ENCODE data around the gene SEPTIN10. TPM values are rescaled to one million over a fixed set of nuclear protein-coding genes. Genes with fewer than 3 reads are reported as not detected.
A peak's percentile ranks its signal among the peaks of the same experiment; 100 is the strongest.

SEPTIN10 gene
- total RNA-seq, 4 donors from 2014 or later = 104 to 160 (median 118) TPM

- peak in 1 of 2 donors; percentile 9 for TF ChIP-seq EP300 (IDR thresholded peaks at IDR 0.05)
- no peak for TF ChIP-seq CTCF (IDR thresholded peaks at IDR 0.05)
- no peak for TF ChIP-seq POLR2A (IDR thresholded peaks at IDR 0.05)
- Histone ChIP-seq H3K27ac (peak overlapping the region; percentile 97 to 98 (median 98)), H3K36me3 (no peaks in the 10 kb centered on the region), H3K4me3 (peak overlapping the region; percentile 46 to 86 (median 76)), H3K4me1 (peaks cover 0 to 44% (median 16%) of the 10 kb centered on the region in 4 donors), H3K27me3 (no peaks in the 10 kb centered on the region), H3K9me3 (no peaks in the 10 kb centered on the region)
- no peak for DNase-seq (ENCODE audit: low spot score in 2 of 2)
- 19 to 37% methylated on average over 18 to 32 of the region's 90 CpGs for WGBS, 2 donors
These were observed 1.2 kb upstream of the SEPTIN10 start for GRCh38 chr2:109614715-109615636.

DNA sequence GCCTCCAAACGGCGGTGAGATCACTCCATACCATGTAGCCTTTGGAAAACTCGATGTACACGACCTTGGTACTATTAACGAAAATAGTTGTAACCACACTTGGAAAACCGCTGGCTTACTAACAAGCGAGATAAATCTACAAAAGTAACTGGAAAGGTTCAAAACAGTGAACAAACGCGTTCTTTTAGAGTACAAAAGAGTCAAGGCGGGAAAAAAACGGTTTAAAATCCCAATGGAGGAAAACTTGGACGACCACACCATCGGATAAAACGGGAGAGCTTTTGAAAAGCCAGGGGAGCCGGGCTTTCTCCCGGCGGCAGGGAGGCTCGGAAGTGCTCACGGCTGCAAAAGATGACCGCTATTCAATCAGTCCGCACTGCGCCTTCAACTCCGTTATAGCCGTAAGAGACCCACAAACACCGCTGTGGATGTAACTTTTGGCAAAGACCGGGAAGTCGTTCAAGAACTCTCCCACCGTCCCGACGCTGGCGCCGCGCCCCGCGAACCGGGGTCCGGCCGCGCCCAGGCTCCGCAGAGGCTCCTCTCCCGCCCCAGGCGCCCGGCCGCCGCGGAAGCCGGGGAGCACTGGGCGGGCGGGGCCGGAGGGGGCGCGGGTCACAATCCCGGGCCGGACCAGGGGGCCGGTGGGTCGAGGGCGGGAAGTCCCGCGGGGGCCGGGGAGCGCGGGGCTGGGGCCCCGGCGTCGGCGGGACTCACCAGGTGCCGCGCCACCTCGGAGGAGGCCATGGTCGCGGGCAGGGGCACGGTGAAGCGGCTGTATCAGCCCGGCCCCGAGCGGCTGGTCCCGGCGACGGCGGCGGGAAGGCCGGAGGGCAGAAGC is 465 bp downstream of the SEPTIN10 start:
- peak in 1 of 5 experiments; percentile 11 for TF ChIP-seq CTCF (IDR thresholded peaks at IDR 0.05)
- no peak for TF ChIP-seq POLR2A (IDR thresholded peaks at IDR 0.05)
- TF ChIP-seq EP300 (IDR thresholded peaks at IDR 0.05) = peak in 1 of 2 donors; percentile 26
- Histone ChIP-seq H3K4me3 (peak overlapping the region; percentile 46 to 86 (median 58)), H3K4me1 (peaks cover 0 to 51% (median 23%) of the 10 kb centered on the region in 4 donors), H3K9me3 (no peaks in the 10 kb centered on the region), H3K36me3 (no peaks in the 10 kb centered on the region), H3K27ac (peak overlapping the region; percentile 97 to 98 (median 98)), H3K27me3 (no peaks in the 10 kb centered on the region)
- WGBS, 2 donors = 1% methylated on average over 36 to 81 of the region's 82 CpGs
- DNase-seq (ENCODE audit: low spot score in 2 of 2) = peak; percentile 30 to 38

- no peaks in the 10 kb centered on the region for H3K27me3 ChIP-seq
- 82 to 89% methylated on average over 5 of the region's 5 CpGs for WGBS, 2 donors
- DNase-seq (ENCODE audit: low spot score in 2 of 2) = no peak
- H3K36me3 ChIP-seq = no peaks in the 10 kb centered on the region
- TF ChIP-seq EP300 (IDR thresholded peaks at IDR 0.05) = no peak
- no peak for TF ChIP-seq CTCF (IDR thresholded peaks at IDR 0.05)
- TF ChIP-seq POLR2A (IDR thresholded peaks at IDR 0.05) = no peak
- peaks cover 0 to 59% (median 28%) of the 10 kb centered on the region in 4 donors for H3K4me1 ChIP-seq
- H3K9me3 ChIP-seq = no peaks in the 10 kb centered on the region
- peak overlapping the region in 2 of 4 donors; percentile 98 for H3K27ac ChIP-seq
- H3K4me3 ChIP-seq = peak overlapping the region in 1 of 4 donors; percentile 70
These were observed 2.2 kb downstream of the SEPTIN10 start for GRCh38 chr2:109611467-109612095.

DNA sequence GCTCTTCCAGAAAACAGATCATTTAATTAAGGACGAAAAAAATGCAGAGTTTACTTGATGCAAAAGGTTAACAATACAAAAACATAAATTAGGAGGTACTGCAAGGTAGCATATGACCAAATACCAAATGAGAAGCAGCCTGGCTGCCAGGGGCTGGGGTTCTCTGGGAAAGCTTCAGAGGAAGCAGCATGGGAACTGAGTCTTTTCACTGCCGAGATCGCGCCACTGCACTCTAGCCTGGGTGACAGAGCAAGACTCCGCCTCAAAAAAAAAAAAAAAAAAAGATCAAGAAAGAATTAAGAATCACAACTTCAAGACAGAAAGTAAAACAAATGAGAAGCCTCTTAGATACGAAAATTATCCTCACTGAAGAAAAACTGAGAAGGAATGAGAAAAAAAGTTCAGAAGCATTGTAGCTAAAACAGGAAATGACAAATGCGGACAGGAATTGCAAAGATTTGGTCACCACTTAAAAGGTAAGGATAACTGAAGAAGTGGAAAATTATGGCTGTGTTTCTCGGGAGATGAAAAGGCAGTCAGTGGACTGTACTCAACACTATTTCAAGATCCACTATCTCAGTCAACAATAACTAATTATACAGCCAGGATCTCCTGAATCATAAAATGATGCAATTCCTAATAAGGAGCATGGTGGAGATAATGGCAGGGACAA is 4.3 kb downstream of the SEPTIN10 start:
- DNase-seq (ENCODE audit: low spot score in 2 of 2) = no peak
- peak overlapping the region in 2 of 4 donors; percentile 29 to 41 for H3K27ac ChIP-seq
- no peaks in the 10 kb centered on the region for H3K36me3 ChIP-seq
- H3K4me1 ChIP-seq = peaks cover 0 to 61% (median 28%) of the 10 kb centered on the region in 4 donors
- H3K9me3 ChIP-seq = no peaks in the 10 kb centered on the region
- 48 to 57% methylated on average over 8 of the region's 8 CpGs for WGBS, 2 donors
- H3K4me3 ChIP-seq = no peak overlapping the region
- TF ChIP-seq CTCF (IDR thresholded peaks at IDR 0.05) = no peak
- TF ChIP-seq EP300 (IDR thresholded peaks at IDR 0.05) = no peak
- no peak for TF ChIP-seq POLR2A (IDR thresholded peaks at IDR 0.05)
- no peaks in the 10 kb centered on the region for H3K27me3 ChIP-seq

Data from tibial nerve (tissue), 4 donors.